NCI-H748 treated with DMSO at 0.1 percent for 48 hours (cell line): Measurements from ENCODE around the gene OPRD1.
"Not testable (repeated sequence)": the region's sequence is repeated elsewhere in the genome, so short reads cannot be mapped to it uniquely, and the experiment has no call there.

Experiments used
- DNase-seq: peaks from one replicate; lab custom pipeline; 2025; lab: John Stamatoyannopoulos, UW

The OPRD1 gene

DNA sequence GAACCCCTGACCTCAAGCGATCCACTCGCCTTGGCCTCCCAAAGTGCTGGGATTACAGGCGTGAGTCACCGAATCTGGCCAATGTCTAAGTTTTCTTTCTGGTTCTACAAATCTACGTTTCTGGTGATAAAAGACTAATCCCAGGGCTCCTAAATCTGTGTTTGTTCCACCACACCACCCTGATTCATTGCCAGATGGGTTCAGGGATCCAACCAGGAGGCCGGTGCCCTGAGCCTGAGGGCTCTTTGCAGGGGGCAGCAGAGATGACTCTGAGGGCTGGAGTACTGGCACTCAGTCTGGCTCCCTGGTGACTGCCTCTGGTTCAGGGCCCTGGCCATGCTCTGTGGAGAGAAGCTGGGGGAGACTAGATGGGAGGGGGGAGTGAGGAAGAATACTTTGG, 10.5 kb upstream of the OPRD1 start:
- no peak for DNase-seq

DNA sequence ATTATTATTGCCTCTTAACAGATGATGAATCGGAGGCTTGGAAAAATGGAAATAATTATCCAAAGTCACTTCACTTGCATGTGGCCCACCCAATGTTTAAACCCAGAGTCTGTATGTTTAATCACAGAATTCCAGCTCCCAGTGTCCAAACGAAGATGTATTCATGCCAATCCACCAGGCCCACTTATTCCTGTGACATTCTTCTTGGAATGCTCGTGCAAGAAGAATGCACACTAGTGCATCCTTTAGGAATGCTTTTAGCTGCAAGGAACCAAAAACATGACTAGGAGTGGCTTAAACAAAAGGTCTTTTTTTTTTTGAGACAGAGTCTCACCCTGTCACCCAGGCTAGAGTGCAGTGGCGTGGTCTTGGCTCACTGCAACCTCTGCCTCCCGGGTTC, 8.9 kb upstream of the OPRD1 start:
- no peak for DNase-seq

DNA sequence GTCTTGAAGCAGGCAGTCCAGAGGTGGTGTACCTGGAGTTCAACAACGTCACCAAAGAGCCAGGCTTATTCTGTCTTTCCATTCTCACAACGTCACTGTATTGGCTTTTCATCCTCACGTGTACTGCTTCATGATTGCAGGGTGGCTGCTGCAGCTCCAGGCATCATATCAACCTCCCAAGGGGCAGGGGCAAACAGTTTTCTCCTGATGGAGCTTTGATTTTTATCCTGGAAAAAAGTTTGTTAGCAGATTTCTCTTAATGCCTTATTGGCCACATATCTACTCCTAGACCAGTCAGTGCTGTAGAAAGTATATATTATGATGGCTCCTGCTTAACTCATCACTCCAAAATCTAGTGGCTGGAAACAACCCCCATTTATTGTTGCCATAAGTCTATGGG, 8.3 kb upstream of the OPRD1 start:
- DNase-seq = no peak

DNA sequence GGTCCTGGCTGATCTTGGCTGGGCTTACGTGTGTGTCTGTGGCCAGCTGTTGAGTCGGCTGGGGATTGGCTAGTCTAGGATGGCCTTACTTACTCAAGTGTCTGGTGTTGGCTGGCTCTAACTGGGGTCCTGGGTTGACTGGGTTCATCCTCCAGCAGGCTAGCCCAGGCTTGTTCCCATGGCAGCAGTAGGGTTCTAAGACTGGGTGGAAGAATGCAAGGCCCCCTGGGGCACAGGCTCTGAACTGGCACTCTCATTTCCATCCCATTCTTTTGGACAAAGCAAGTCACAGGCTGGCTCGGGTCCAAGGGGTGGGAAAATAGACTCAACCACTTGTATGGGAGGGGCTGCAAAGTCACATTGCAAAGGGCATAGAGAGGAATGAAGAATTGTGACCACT, 7.9 kb upstream of the OPRD1 start:
- DNase-seq = no peak

DNA sequence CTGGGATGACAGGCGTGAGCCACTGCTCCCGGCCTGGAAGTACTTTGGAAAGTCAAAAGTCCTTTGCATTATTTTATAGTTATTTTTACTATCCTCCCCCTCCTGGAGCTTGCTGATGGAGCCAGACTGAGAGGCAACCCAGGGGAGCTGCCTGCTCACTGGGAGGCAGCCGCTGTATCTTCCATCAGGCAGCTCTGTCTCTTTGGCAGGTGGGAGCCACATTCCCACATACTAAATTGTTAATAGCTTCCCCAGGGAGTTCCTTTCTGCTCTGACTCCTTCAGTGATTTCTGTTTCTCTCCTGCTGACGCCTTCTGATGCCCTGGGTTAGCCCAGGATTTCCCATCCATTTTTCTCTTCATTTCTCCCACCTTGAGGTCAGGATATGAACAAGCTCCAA, 4.9 kb upstream of the OPRD1 start:
- no peak for DNase-seq

DNA sequence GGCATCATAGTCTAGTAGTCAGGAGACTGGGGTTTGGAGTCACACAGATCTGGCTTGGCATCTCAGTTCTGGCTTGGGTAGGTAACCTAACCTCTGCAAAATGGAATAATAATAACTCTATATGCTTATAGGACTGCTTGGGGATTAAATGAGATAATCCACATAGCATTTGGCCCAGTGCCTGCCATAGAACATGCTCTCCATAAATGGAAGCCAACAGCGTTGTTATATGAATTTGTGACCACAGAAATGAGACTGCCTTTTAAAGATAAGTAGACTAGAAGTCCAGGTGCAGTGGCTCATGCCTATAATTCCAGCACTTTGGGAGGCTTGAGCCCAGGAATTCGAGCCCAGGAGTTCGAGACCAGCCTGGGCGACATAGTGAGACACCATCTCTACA, 4.0 kb upstream of the OPRD1 start:
- no peak for DNase-seq

DNA sequence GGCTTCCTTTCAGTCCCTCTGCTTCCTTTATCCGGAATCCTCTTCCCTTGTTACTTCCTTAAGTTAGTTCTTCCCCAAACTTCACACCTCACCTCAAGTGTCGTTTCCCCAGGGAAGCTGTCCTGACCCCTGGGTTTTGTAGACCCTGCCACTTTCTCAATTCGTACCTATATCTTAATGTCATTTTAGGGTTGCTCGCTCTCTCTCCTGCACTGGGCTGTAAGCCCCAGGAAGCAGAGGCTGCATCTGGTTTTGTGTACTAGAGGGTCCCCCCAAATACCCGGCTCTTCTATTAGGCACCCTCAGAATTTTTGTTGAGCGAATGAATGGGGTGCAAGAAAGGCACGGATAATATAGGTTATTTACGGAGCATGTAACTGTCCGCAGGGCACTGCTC, 603 bp upstream of the OPRD1 start:
- no peak for DNase-seq

DNA sequence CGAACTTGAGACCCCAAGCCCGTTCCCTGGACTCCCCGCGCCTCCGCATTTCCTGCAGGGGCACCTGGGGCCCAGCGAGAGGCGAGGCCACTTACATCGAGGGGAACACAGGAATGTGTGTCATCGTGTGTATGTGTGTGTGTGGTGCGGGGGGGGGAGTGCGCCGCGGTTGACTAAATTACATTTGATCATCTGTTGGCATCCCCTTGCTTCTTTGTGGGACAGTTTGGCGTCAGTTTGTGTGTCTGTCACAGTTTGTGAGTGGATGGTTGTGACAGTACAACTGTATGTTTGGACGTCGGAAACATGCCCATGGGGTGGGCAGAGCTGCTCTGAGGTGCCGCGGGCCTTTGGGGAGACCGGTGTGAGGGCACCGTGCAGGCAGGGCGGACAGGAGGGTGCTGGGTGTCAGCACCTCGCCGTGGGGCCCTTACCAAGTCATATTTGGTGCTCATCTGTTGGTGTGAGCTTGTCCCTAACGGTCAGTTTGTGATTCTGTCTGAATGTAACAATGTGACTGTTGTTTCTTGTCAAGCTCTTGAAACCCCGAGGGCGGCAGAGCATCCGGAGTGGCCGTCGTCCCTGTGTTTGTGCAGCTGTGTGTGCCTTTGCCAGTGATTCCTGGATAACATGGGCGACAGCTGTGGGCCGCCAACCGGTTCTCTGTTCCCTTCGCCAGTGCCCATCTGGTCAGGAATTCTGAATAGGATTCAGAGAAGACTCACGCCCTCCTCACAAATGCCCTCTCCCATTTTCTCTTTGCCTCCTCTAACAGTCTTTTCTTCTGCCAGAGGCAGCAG, 899 bp downstream of the OPRD1 start:
- DNase-seq = peak; percentile 50

DNA sequence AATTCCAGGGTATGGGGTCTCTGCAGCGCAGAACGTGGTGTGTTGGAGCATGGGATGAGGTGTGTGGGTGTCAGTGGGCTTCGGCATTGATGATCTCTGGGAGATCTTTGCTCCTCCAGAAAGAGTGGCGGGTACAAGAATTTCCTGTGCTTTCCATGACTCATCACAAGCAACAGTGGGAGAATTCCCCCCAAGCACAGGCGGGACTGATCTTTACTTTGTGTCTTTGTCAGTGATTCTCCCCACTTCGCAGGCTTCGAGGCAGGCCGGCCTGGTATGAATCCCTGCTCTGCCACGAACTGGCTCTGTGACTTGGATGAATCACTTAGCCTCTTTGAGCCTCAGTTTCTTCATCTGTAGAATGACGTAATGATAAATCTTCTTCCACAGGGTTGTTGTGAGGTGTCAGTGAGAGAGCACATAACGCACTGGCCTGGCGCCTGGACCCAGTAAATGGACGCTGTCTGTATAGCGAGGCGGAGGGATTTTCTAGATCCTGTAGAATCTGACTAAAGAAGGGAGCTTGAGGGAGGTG, 2.0 kb downstream of the OPRD1 start:
- no peak for DNase-seq

DNA sequence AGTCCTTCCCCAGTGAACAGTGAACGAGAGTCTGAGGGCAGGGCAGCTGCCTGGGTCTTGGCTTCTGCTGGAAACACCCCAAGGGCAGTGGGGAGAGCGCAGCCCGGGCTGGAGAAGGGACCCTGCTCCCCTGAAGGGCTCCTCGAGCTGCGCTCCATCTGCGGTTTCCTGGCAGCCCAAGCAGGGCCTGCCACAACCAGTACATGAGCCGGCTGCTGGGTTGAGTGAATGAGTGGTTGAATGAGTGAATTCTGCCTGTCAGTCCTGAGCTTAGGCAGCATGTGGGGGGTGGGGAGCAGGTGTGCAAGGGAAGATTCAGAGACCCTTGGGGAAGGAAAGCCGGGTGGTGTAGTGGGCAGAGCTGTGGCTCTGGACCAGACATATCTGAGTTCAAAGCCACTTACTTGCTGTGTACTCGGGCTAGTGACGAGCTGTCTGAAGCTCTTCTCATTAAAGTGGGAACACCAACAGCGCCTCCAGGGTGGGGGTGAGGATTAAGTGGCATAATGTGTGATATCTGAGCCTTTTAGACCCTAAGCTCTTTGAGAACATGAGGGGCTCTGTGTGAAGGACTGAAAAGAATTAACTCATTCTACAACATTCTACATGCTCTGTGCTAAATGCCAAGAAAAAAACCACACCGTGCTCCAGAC, 3.7 kb downstream of the OPRD1 start:
- DNase-seq = no peak

DNA sequence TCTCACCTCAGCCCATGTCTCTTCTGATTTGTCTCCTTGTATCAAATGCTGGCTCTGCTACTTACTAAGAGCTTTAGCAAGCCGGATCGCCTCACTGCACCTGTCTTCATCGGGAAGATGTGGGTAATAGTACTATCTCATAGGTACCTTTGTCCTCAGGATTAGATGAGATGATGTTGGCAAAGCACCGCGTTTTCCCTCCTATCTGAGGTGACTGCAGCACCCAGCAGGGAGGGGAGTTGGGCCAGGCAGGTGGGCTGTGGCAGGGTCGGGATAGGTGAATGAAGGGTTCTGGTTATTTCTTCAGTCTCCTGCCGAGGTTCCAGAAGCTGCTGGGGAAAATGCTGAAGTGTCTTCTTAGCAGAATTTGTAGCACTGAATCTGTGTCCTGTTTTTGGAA, 5.2 kb downstream of the OPRD1 start:
- DNase-seq = no peak

DNA sequence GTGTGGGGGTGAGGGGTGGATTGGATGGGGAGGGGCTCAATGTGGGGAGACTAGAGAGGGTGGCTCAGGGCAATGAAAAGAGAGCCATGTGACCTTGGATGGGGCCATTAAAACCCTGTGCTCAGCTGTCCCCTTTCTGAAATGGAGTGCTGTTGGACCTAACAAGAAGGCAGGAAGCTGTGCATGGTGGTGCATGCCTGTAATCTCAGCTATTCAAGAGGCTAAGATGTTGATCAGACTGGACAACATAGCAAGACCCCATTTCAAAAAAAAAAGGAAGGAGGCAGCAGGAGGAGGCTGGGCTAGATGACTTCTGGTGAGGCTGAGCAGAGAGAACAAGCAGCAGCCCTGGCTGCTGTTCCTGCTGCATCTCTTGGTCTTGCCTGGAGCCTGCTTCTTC, 7.0 kb downstream of the OPRD1 start:
- no peak for DNase-seq

DNA sequence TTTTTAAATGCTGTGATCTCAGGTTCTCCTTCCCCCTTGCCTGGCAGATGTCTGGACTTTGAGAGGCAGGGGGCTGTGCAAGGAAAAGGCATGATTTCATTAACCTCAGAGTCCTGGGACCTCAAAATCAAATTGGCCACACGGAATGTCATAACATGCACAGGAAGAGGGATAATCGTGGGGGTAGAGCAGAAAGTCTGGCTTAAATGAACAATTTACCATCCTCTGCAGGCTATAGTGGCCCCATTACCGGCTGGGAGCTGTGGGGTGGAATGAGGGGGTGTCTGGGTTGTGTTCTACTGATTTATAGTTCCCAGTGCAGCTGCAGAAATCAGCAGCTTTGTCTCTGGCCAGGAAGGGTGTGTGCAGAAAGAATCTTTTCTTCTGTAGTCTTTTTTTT, 10.8 kb downstream of the OPRD1 start:
- no peak for DNase-seq

DNA sequence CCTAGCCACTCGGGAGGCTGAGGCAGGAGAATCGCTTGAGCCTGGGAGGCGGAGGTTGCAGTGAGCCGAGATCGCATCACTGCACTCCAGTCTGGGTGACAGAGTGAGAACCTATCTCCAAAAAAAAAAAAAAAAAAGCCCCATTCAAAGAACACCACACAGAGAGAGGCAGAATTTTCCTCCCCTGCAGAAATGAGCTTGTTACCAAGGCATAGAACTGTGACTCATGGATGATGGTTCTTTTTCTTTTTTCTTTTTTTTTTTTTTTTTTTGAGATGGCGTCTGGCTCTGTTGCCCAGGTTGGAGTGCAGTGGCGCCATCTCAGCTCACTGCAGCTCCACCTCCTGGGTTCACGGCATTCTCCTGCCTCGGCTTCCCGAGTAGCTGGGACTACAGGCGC, 12.1 kb downstream of the OPRD1 start:
- not testable (repeated sequence) for DNase-seq

DNA sequence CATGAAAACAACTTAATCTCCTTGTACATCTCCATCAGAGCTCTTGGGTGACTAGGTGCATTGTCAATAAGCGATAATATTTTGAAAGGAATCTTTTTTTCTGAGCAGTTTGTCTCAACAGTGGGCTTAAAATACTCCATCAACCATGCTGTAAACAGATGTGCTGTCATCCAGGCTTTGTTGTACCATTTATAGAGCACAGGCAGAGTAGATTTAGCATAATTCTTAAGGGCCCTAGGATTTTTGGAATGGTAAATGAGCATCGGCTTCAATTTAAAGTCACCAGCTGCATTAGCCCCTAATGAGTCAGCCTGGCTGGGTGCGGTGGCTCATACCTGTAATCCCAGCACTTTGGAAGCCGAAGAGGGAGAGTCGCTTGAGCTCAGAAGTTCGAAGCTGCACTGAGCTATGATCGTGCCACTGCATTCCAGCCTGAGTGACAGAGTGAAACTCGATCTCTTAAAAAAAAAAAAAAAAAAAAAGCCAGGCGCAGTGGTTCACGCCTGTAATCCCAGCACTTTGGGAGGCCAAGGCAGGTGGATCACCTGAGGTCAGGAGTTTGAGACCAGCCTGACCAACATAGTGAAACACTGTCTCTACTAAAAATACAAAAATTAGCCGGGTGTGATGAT, 16.4 kb downstream of the OPRD1 start:
- not testable (repeated sequence) for DNase-seq

DNA sequence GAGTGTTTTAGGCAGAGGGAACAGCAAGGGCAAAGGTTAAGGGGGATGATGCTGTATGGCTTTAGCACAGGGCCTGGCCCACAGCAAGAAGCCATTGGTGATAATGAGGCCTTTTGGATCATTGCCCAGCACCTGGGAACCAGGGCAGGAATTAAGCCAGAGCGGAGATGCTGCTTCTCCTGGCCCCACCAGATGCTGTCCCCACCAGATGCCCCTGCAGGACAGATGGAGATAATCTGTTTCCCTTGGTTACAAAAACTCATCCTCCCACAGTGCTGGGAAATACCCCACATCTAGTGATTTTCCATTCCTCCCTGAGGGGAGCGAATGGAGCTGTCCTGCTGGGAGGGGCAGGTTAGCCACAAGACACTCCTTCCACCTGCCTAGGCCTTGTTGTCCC, 18.8 kb downstream of the OPRD1 start:
- peak; percentile 21 for DNase-seq

DNA sequence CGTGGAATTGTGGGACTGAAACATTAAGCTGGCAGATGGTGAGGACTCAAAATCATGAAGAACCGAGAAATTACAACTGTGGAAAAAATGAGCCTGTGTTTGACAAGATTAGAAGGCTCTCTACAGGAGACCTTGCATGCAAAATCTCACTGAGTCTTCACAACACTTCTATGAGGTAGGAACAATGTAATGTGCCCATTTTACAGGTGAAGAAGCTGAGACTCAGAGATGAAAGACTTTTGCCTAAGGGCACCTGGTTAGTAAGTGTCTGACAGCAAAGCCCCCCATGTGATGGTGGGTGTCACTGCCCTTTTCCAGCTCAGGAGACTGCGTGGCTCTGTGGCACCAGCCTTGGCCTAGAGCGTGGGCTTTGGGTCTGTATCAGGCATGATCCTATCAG, 21.0 kb downstream of the OPRD1 start:
- no peak for DNase-seq

DNA sequence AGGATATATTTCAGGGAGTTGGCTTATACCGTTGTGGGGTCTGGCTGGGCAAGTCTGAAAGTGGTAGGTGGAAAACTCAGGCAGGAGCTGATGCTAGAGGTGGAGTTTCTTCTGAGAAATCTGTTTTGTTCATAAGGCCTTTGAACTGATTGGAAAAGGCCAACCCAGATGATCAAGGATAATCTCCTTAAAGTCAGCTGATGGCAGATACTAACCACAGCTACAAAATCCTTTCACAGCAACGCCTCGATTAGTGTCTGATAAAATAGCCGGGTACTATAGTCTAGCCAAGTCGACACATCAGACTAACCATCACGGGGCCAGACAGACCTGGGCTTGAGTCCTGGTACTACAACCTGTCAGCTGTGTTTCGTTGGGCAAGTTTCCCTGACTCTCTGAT, 21.4 kb downstream of the OPRD1 start:
- no peak for DNase-seq

DNA sequence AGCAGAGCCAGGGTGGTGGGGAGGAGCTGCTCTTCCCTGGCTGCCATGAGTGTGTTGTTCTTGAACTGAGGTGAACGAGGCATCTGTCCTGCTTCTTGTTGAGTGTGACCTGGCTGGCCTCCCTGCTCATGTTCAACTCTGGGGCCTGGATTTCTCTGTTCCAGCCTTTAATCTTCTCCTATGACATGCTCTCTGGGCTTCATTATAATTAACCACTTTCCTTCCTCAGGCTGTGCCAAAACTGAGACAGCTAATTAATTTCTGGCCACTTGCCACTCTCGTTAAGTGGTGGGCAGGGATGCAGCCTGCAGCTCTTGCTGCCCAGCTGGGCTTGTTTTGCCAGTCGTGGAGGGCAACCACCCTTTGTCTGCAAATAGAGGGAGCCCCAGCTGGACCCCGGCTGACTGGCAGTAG, 23.3 kb downstream of the OPRD1 start:
- peak; percentile 76 for DNase-seq

DNA sequence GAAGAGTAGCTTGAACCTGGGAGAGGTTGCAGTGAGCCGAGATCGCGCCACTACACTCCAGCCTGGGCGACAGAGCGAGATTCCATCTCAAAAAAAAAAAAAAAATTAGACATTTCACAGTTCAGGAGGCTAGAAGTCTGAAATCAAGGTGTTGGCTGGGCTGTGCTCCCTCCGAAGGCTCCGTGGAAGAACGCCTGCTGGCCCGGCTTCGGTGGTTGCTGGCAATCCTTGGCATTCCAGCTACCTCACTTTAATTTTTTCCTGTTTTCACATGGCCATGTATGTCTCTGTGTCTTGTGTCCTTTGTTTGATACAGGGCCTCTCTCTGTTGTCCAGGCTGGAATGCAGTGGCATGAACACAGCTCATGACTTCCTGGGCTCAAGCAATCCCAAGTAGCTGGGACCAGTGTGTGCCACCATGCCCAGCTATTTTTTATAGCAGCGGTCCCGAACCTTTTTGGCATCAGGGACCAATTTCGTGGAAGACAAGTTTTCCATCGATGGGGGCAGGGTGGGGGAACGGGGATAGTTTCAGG, 24.5 kb downstream of the OPRD1 start:
- DNase-seq = no peak

DNA sequence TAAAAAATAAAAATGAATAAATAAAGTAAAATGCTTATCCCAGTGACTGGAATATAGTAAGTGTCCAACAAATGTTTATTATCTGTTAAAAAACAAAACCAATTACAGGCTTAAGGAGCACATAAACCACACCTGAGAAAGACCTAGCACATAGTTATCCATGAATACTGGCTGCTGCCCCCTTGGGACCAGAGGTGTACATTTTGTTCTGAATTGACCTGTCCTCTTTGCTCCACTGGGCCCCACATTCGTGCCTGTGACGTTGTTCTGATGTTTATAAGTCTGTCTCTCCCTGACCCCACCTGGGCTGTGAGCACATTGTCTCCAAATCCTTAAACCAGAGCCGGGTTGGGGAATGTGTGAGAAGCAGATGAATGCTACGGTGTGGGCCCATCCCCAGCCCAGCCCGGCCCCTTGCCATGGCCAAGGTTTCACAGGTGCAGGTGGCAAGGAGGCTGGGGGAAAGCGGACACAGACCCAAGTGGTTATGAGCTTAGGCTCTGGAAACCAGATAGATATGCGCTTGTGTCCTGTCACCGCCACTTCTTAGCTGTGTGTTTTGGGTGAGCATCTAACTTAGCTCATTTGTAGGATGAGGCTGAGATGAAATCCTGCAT, 29.1 kb downstream of the OPRD1 start:
- DNase-seq = no peak

DNA sequence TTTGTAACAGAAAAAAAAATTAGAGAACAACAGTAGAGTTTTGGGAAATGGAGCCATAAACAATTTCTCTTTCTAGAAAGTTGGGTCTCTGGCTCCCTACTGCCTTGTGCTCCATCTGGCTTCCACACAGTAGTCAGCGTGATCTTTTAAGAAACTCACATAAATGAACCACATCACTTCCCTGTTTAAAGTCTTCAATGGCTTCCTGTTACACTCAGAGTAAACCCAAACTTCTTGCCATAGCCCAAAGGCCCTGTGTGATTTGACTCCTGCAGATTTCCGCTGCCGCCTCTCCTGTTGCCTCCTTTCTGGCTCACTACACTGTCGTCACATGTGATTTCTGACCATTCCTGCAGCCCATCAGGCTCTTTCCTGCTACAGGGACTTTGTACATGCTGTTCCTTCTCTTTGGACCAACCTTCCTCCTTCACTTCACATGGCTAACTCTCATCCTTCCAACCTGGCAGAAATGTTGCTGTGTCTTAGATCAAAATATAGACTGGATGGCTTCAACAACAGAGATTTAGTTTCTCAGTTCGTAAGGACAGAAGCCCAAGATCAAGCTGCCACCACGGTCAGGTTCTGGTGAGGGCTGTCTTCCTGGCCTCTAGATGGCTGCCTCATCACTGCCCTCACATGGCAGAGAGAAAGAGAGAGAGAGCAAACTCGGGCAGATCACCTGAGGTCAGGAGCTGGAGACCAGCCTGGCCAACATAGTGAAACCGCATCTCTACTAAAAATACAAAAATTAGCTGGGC, 34.0 kb downstream of the OPRD1 start:
- no peak for DNase-seq
